DND-41 (cell line): Measurements from ENCODE around the gene PLPP1.
"Not testable (repeated sequence)": the region's sequence is repeated elsewhere in the genome, so short reads cannot be mapped to it uniquely, and the experiment has no call there.

ENCODE experiments used
- ATAC-seq: fragments of 200-7000 bp; cut with Tn5 transposase; 3 replicates; pipeline ENCODE4 v1.9.1; 2021; ENCODE audit warnings: low read depth; ENCODE audit not compliant: insufficient read depth
- DNase-seq: peaks from one replicate; pipeline ENCODE4 v3.0.0-alpha.2; 2020
- H2AFZ ChIP-seq: 2 replicates; pipeline ENCODE4 v1.6.0; 2012; ENCODE audit warnings: low read depth, low read length
- H3K27ac ChIP-seq: 2 replicates; pipeline ENCODE4 v1.5.1; 2012; ENCODE audit warnings: low read length, inconsistent platforms
- H3K27me3 ChIP-seq: fragments of 200-600 bp; sonication (generic); 2 replicates; pipeline ENCODE4 v1.6.0; 2012; ENCODE audit warnings: low read length, mild to moderate bottlenecking, inconsistent platforms; ENCODE audit not compliant: insufficient read depth, poor library complexity
- H3K36me3 ChIP-seq: 2 replicates; pipeline ENCODE4 v1.5.1; 2012; ENCODE audit warnings: low read length, inconsistent platforms; ENCODE audit not compliant: insufficient read depth
- H3K4me1 ChIP-seq: 2 replicates; pipeline ENCODE4 v1.5.1; 2012; ENCODE audit warnings: mild to moderate bottlenecking, low read length; ENCODE audit not compliant: insufficient read depth
- H3K4me2 ChIP-seq: 2 replicates; pipeline ENCODE4 v1.6.0; 2012; ENCODE audit warnings: mild to moderate bottlenecking, moderate library complexity, low read length, inconsistent platforms; ENCODE audit not compliant: insufficient read depth
- H3K4me3 ChIP-seq, 2 experiments: fragments of 200-600 bp in 1 of 2; shearing (Covaris generic) in 1 of 2; 2 replicates each; pipeline ENCODE4 v1.5.1; 2012 to 2016; ENCODE audit warnings: inconsistent platforms in 2 of 2, low read length in 2 of 2, mild to moderate bottlenecking in 2 of 2, low read depth in 1 of 2, moderate library complexity in 1 of 2
- H3K79me2 ChIP-seq: 2 replicates; pipeline ENCODE4 v1.6.0; 2012; ENCODE audit warnings: low read length, inconsistent platforms; ENCODE audit not compliant: insufficient read depth
- H3K9ac ChIP-seq: 2 replicates; pipeline ENCODE4 v1.6.0; 2012; ENCODE audit warnings: low read depth, mild to moderate bottlenecking, inconsistent platforms, low read length, moderate library complexity
- H3K9me3 ChIP-seq: 2 replicates; pipeline ENCODE4 v1.5.1; 2012; ENCODE audit warnings: low read length, moderate library complexity, mild to moderate bottlenecking, inconsistent platforms; ENCODE audit not compliant: insufficient read depth, severe bottlenecking
- H4K20me1 ChIP-seq: 2 replicates; pipeline ENCODE4 v1.6.0; 2012; ENCODE audit warnings: low read length; ENCODE audit not compliant: insufficient read depth
- CTCF ChIP-seq: IDR thresholded peaks from 2 replicates; pipeline ENCODE4 v1.5.1; 2012; ENCODE audit warnings: borderline replicate concordance, low read length, moderate library complexity, mild to moderate bottlenecking; ENCODE audit not compliant: poor library complexity, severe bottlenecking; ENCODE audit errors: extremely low read depth
- EZH2 ChIP-seq: IDR thresholded peaks from 3 replicates; pipeline ENCODE4 v1.6.1; 2012; ENCODE audit warnings: borderline replicate concordance, low read depth, mild to moderate bottlenecking, moderate library complexity, low read length, inconsistent platforms; ENCODE audit not compliant: severe bottlenecking

PLPP1 gene

GRCh38 chr5:55540525-55540924, 5.8 kb upstream of the PLPP1 start:
- Histone ChIP-seq H3K9ac (peak overlapping the region; percentile 39), H3K4me3 (no peak overlapping the region; a peak in 1 of 4 replicates), H3K27me3 (no peaks in the 10 kb centered on the region), H3K4me1 (peaks cover 58% of the 10 kb centered on the region), H3K4me2 (peak overlapping the region; percentile 47), H3K27ac (peak overlapping the region; percentile 86), H3K36me3 (no peaks in the 10 kb centered on the region), H2AFZ (peak overlapping the region; percentile 62), H3K9me3 (no peaks in the 10 kb centered on the region), H4K20me1 (no peaks in the 10 kb centered on the region), H3K79me2 (no peaks in the 10 kb centered on the region)
- DNase-seq (no peak), ATAC-seq (peak; percentile 41; the same call in 1 of the 3 replicates)
- no peak for TF ChIP-seq CTCF
- TF ChIP-seq EZH2 = no peak

GRCh38 chr5:55540024-55540423, 5.3 kb upstream of the PLPP1 start:
- ATAC-seq (no peak), DNase-seq (no peak)
- TF ChIP-seq EZH2 (no peak), CTCF (no peak)
- no peaks in the 10 kb centered on the region for H3K79me2 ChIP-seq
- H3K4me1 ChIP-seq = peaks cover 63% of the 10 kb centered on the region
- H3K4me3 ChIP-seq = no peak overlapping the region
- H3K9me3 ChIP-seq = no peaks in the 10 kb centered on the region
- peak overlapping the region; percentile 39 for H3K9ac ChIP-seq
- no peaks in the 10 kb centered on the region for H3K27me3 ChIP-seq
- H3K36me3 ChIP-seq = no peaks in the 10 kb centered on the region
- no peaks in the 10 kb centered on the region for H4K20me1 ChIP-seq
- H3K27ac ChIP-seq = peak overlapping the region; percentile 86
- peak overlapping the region; percentile 47 for H3K4me2 ChIP-seq
- no peak overlapping the region; the same call in 1 of the 2 replicates for H2AFZ ChIP-seq

GRCh38 chr5:55538661-55539060, 3.9 kb upstream of the PLPP1 start:
- Histone ChIP-seq H3K27ac (peak overlapping the region; percentile 63), H4K20me1 (peaks cover 5% of the 10 kb centered on the region; the same call in 1 of the 2 replicates), H3K4me3 (no peak overlapping the region), H3K4me2 (peak overlapping the region; percentile 56), H3K36me3 (peaks cover 3% of the 10 kb centered on the region; the same call in 1 of the 2 replicates), H3K79me2 (peaks cover 9% of the 10 kb centered on the region), H2AFZ (peak overlapping the region; percentile 66), H3K27me3 (no peaks in the 10 kb centered on the region), H3K4me1 (peaks cover 68% of the 10 kb centered on the region), H3K9me3 (no peaks in the 10 kb centered on the region), H3K9ac (peak overlapping the region; percentile 29)
- ATAC-seq (peak; percentile 7; the same call in 2 of the 3 replicates), DNase-seq (no peak)
- no peak for TF ChIP-seq EZH2

- H3K36me3 ChIP-seq, H3K4me3 ChIP-seq, H2AFZ ChIP-seq, H3K9ac ChIP-seq, H3K27ac ChIP-seq, DNase-seq, H4K20me1 ChIP-seq, H3K27me3 ChIP-seq, ATAC-seq, H3K4me2 ChIP-seq, H3K9me3 ChIP-seq: not testable (repeated sequence)
- Histone ChIP-seq H3K79me2 (peaks cover 22% of the 10 kb centered on the region), H3K4me1 (peaks cover 74% of the 10 kb centered on the region)
Measured at GRCh38 chr5:55537315-55537714, 2.6 kb upstream of the PLPP1 start.
